WTC11 (cell line): Measurements from ENCODE around the gene MGAT2. TPM values are rescaled to one million over a fixed set of nuclear protein-coding genes. Genes with fewer than 3 reads are reported as not detected.

Experiments
- ATAC-seq: fragments of 200-7000 bp; cut with Tn5 transposase; 2 replicates; pipeline ENCODE4 v1.10.0; 2021; ENCODE audit warnings: mild to moderate bottlenecking, moderate library complexity
- CTCF ChIA-PET: fragments of 300-600 bp; sonication (Branson Sonifier 250); formaldehyde crosslinking; loops from one replicate; lab custom pipeline; 2021; ENCODE audit warnings: antibody characterized with exemption; lab: Charles Lee
- POLR2A ChIA-PET: fragments of 350-600 bp; sonication (Branson Sonifier 250); formaldehyde crosslinking; loops from one replicate; lab custom pipeline; 2021; ENCODE audit warnings: antibody characterized with exemption; lab: Charles Lee
- DNase-seq: peaks from one replicate; pipeline ENCODE4 v3.0.0; 2021; ENCODE audit warnings: low spot score
- H3K27ac Mint-ChIP-seq: 2 replicates; pipeline ENCODE4 v1.8.0; 2021; ENCODE audit warnings: mixed read lengths
- H3K27me3 Mint-ChIP-seq: 2 replicates; pipeline ENCODE4 v1.8.0; 2021; ENCODE audit warnings: low read depth, mild to moderate bottlenecking, moderate library complexity, mixed read lengths
- H3K36me3 Mint-ChIP-seq: 2 replicates; pipeline ENCODE4 v1.8.0; 2021; ENCODE audit warnings: mixed read lengths
- H3K4me1 Mint-ChIP-seq: 2 replicates; pipeline ENCODE4 v1.8.0; 2022; ENCODE audit warnings: mixed read lengths
- H3K4me3 Mint-ChIP-seq: 2 replicates; pipeline ENCODE4 v1.8.0; 2021; ENCODE audit warnings: mild to moderate bottlenecking, moderate library complexity, mixed read lengths
- H3K9me3 Mint-ChIP-seq: 2 replicates; pipeline ENCODE4 v1.8.0; 2021; ENCODE audit warnings: mixed read lengths
- ETV6 ChIP-seq: sonication (generic); formaldehyde crosslinking; IDR thresholded peaks from 2 replicates; pipeline ENCODE4 v1.8.1; 2022; ENCODE audit warnings: mild to moderate bottlenecking, missing genetic modification reagents
- NR3C1 ChIP-seq: sonication (generic); formaldehyde crosslinking; conservative IDR thresholded peaks from 2 replicates; pipeline ENCODE4 v1.8.1; 2023; ENCODE audit warnings: low read depth, mild to moderate bottlenecking, missing genetic modification reagents
- RORB ChIP-seq: fragments of 250-450 bp; sonication (Bioruptor Pico); IDR thresholded peaks from 2 replicates; pipeline ENCODE4 v1.9.0; 2021; ENCODE audit warnings: mild to moderate bottlenecking
- ZNF138 ChIP-seq: sonication (generic); formaldehyde crosslinking; conservative IDR thresholded peaks from 2 replicates; pipeline ENCODE4 v1.8.1; 2022; ENCODE audit warnings: mild to moderate bottlenecking, moderate library complexity, missing genetic modification reagents
- ZNF281 ChIP-seq: sonication (generic); formaldehyde crosslinking; IDR thresholded peaks from 2 replicates; pipeline ENCODE4 v1.8.0; 2023; ENCODE audit warnings: mild to moderate bottlenecking, missing genetic modification reagents
- ZNF671 ChIP-seq: fragments of 250-450 bp; sonication (Bioruptor Pico); IDR thresholded peaks from 2 replicates; pipeline ENCODE4 v1.8.0; 2021; ENCODE audit warnings: mild to moderate bottlenecking
- total RNA-seq: library from RNA; stranded (reverse); gene quantifications from 3 replicates; pipeline ENCODE4 v1.2.3, GENCODE V29; 2021
- TF ChIP-seq, protein P1 (sequence below): fragments of 250-450 bp; sonication (Bioruptor Pico); IDR thresholded peaks from 2 replicates; pipeline ENCODE4 v1.9.0; 2021; ENCODE audit warnings: mild to moderate bottlenecking
- TF ChIP-seq, protein P2 (sequence below): fragments of 250-450 bp; sonication (Bioruptor Pico); IDR thresholded peaks from 2 replicates; pipeline ENCODE4 v1.9.0; 2021; ENCODE audit warnings: mild to moderate bottlenecking, borderline replicate concordance

MGAT2 gene
- total RNA-seq, 1 experiment from 2014 or later, result 25.2 TPM

DNA sequence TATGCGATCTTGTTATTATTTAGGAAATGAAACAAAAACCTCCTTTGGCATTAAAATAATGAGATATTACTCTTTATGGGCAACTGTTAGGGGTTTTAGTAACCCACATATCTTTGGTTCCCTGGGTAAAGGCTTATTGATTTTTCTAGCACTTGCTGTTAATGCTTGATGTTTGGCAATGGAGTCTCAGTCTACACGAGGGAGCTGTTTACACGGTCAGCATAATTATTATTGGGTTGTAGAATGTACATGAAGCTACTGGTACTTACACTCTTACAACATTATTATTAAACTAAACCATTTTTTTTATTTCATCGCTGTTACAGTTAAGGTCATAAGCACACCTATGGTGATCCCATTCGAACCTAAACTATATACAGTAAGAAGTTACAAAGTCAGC is 46.6 kb upstream of the MGAT2 start (continued):
- no peak for TF ChIP-seq ZNF138 (CRISPR knock-in tag)

- ChIA-PET CTCF (no interaction called here), POLR2A (interaction anchor here (0.6 kb wide), 1 partner anchor 9 kb away, joined by 3 read pairs; no protein-coding TSS in a partner anchor)
- H3K9me3 Mint-ChIP-seq, result no peaks in the 10 kb centered on the region
Measured at GRCh38 chr14:49578141-49578540, 42.5 kb upstream of the MGAT2 start.

DNA sequence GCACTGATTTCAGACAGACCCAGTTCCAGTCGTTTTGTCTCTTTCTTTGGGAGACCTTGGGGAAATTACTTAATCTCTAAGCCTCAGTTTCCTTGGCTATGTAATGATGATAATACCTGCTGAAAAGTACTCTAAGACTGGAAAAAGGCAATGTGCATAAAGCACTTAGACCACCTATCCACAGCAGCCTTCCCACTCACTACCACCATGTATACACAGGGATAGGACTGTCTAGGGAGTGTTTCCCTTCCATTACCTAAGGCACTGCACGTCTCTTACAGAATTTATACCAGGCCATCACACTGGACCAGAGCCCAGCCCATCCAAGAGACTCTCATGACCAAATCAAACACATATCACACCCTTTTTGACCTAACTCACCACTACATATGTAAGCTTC is 40.8 kb upstream of the MGAT2 start:
- Mint-ChIP-seq H3K27ac (peak overlapping the region; percentile 7), H3K4me3 (no peak overlapping the region), H3K4me1 (peaks cover 37% of the 10 kb centered on the region), H3K9me3 (no peaks in the 10 kb centered on the region), H3K36me3 (peaks cover 52% of the 10 kb centered on the region), H3K27me3 (no peaks in the 10 kb centered on the region)
- ChIA-PET CTCF (interaction anchor here (0.5 to 1.5 kb wide), 3 partner anchors 29 to 118 kb away, joined by 3 to 8 read pairs (median 3); no protein-coding TSS in a partner anchor), POLR2A (interaction anchor here (0.5 to 1.1 kb wide), 3 partner anchors 12 to 113 kb away, joined by 3 to 7 read pairs (median 4); no protein-coding TSS in a partner anchor)
- TF ChIP-seq, protein P1, sequence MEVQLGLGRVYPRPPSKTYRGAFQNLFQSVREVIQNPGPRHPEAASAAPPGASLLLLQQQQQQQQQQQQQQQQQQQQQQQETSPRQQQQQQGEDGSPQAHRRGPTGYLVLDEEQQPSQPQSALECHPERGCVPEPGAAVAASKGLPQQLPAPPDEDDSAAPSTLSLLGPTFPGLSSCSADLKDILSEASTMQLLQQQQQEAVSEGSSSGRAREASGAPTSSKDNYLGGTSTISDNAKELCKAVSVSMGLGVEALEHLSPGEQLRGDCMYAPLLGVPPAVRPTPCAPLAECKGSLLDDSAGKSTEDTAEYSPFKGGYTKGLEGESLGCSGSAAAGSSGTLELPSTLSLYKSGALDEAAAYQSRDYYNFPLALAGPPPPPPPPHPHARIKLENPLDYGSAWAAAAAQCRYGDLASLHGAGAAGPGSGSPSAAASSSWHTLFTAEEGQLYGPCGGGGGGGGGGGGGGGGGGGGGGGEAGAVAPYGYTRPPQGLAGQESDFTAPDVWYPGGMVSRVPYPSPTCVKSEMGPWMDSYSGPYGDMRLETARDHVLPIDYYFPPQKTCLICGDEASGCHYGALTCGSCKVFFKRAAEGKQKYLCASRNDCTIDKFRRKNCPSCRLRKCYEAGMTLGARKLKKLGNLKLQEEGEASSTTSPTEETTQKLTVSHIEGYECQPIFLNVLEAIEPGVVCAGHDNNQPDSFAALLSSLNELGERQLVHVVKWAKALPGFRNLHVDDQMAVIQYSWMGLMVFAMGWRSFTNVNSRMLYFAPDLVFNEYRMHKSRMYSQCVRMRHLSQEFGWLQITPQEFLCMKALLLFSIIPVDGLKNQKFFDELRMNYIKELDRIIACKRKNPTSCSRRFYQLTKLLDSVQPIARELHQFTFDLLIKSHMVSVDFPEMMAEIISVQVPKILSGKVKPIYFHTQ, result 0 out of 2 replicates have a peak, but pooled peaks have one; percentile 35
- no peak for TF ChIP-seq ETV6 (CRISPR knock-in tag)
- ATAC-seq (peak; percentile 5), DNase-seq (no peak)

More at GRCh38 chr14:49578141-49578540, 42.5 kb upstream of the MGAT2 start:
- Mint-ChIP-seq H3K36me3 (peaks cover 51% of the 10 kb centered on the region), H3K4me3 (no peak overlapping the region), H3K27ac (no peak overlapping the region; the same call in 1 of the 2 replicates), H3K4me1 (peaks cover 25% of the 10 kb centered on the region), H3K27me3 (no peaks in the 10 kb centered on the region)
- TF ChIP-seq, protein P2, sequence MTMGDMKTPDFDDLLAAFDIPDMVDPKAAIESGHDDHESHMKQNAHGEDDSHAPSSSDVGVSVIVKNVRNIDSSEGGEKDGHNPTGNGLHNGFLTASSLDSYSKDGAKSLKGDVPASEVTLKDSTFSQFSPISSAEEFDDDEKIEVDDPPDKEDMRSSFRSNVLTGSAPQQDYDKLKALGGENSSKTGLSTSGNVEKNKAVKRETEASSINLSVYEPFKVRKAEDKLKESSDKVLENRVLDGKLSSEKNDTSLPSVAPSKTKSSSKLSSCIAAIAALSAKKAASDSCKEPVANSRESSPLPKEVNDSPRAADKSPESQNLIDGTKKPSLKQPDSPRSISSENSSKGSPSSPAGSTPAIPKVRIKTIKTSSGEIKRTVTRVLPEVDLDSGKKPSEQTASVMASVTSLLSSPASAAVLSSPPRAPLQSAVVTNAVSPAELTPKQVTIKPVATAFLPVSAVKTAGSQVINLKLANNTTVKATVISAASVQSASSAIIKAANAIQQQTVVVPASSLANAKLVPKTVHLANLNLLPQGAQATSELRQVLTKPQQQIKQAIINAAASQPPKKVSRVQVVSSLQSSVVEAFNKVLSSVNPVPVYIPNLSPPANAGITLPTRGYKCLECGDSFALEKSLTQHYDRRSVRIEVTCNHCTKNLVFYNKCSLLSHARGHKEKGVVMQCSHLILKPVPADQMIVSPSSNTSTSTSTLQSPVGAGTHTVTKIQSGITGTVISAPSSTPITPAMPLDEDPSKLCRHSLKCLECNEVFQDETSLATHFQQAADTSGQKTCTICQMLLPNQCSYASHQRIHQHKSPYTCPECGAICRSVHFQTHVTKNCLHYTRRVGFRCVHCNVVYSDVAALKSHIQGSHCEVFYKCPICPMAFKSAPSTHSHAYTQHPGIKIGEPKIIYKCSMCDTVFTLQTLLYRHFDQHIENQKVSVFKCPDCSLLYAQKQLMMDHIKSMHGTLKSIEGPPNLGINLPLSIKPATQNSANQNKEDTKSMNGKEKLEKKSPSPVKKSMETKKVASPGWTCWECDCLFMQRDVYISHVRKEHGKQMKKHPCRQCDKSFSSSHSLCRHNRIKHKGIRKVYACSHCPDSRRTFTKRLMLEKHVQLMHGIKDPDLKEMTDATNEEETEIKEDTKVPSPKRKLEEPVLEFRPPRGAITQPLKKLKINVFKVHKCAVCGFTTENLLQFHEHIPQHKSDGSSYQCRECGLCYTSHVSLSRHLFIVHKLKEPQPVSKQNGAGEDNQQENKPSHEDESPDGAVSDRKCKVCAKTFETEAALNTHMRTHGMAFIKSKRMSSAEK (CRISPR knock-in tag), result no peak
- TF ChIP-seq RORB (CRISPR knock-in tag) (no peak), ZNF671 (CRISPR knock-in tag) (no peak), ZNF281 (no peak), NR3C1 (CRISPR knock-in tag) (no peak)
- DNase-seq (no peak), ATAC-seq (no peak)
